ENCODE measurements around the gene SPATA25.
"Not testable (repeated sequence)": the region's sequence is repeated elsewhere in the genome, so short reads cannot be mapped to it uniquely, and the experiment has no call there.

Gene SPATA25

DNA sequence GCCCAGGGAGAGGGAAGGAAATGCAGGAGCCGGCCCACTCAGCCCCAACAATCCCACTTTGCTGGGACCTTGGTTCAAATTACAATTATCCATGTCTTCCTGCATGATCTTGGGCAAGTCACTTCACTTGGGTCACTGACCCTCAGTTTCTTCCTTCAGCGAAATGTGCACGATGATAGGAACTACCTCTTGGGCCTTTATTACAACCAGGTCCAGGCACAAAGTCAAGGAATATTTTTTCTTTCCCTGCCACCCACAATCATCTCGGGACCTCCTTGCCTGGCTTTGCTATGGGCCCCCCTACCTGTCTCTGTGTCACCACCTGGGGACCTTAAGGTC, 24.9 kb upstream of the SPATA25 start:
- DNase-seq = no peak

DNA sequence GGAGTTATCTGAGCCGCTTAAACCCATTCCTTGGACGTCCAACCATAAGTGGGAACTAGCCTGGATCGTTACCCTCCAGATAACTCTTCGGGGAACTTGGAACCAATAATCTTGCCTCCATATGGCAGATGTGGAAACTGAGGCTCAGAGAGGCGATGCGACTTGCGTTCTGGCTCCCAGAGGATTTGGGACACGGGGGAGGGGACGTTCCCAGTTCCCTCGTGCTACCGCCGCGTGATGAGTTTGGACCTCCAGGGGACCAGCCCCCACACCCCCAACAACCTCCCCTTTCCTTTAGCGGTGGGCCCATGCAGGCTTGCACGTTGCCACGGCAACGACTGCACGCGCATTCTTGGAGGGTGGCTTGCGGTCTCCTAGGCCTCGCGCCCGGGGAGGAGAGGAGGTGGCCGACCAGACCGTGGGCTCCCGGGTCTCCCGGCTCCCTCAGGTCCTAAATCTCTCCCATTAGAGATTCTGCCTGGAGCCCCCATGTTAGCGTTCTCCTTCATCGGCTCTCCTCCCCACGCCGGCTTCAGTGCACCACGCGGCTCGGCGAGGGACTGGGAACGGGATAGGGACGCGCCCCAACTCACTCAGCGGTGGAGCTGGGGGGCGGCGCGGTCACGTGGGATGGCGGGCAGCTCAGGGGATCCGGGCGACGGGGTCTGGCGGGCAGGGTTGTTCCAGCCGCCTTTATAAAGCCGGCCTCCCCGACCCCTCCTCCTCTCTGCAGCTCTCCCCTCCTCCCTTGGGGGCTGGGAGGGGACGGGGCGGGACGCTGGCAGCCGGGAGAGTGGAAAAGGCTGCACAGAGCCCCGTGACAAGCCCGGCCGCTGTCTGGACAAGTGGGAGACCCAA, 24.3 kb upstream of the SPATA25 start, which contains the start of gene PLTP:
Gene PLTP (minus strand): TSS at position 670 of the 858 bp plus-strand sequence. CDS start 703 bp downstream, outside the sequence.
- DNase-seq = peak; percentile 48

DNA sequence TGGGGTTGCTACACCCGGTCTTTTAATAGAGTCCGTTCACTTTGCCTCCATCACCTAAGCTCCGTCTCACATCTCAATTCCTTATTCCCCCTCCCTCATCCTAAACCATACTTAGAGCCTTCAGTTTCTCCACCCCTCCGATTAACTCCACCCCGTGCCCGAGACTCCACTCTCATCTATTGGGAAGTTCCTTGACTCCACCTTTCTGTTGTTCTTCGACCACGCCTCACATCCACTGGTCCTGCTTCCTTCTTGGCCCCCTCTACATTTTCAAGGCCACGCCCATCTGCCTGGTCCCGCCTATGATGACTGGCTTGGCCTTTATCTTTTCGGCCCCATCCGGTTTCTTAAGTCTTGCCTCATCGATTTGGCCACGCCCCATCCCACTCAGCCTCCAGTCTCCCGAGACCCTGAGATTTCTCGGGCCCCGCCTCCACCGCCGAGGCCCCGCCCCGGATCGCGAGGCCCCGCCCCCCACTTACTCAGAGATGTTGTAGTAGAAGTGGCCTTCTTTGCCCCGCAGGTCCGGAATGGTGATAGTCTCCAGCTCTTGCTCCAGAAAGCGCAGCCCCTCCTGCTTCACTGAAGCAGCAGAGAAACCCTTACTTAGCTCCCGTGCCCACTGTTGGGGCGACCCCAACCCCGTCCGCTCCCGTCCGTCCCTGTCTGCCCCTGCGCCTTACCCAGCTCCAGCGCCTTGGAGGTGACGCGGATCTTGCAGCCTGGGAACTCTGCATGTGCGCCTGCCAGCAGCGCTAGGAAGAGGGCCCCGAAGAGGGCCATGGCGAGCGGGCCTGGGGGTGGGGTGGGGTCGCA, 23.5 kb upstream of the SPATA25 start:
- peak; percentile 97 for DNase-seq

DNA sequence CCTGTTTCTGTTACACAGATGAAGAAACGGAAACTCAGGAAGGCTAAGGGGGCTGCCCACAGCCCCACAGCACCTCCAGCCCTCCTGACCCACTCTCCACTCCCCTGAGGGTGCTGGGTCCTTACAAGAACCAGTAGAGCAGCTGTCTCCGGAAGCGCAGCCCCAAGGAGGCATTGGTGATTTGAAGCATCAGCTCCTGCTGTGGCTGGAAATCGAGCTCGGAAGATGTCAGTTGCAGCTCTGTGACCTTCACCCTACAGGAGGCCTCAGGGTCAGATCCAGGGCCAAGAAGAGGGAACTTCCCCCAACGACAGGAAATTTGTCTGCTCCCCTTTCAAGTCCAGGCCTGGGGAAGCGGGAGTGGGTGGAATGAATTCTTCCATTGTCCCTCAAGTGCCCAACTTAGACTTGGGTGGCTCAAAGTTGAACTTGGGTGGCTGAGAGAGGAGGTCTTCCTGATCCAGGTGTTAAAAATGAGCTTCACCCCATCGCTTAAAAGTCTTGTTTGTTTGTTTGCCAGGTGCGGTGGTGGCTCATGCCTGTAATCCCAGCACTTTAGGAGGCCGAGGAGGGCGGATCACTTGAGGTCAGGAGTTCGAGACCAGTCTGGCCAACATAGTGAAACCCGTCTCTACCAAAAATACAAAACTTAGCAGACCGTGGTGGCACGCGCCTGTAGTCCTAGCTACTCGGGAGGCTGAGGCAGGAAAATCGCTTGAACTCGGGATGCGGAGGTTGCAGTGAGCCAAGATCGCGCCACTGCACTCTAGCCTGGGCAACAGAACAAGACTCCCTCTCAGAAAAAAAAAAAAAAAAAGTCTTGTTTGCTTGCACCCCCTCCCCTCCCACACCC, 22.6 kb upstream of the SPATA25 start:
- DNase-seq = no peak

DNA sequence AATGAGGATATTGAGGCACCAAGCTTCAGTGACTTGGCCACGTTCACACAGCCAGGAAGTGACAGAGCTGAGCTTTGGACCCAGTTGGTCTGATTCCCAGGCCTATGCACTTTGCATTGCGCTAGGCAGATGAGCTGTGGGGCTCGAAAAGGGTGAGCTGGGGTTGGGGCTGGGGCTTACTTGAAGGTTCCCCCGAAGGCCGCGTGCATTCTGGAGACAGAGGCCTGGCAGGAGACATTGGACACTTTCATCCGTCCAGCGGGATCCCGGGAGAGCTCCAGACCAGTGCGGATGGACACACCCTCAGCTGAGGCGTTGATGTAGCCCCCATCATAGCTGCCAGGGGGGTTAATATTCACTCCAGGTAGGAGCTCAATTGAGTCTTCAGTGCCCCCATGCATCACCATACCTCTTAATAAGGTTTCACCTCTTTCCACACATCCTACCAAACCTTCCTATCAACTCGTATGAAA, 21.9 kb upstream of the SPATA25 start:
- DNase-seq = no peak

DNA sequence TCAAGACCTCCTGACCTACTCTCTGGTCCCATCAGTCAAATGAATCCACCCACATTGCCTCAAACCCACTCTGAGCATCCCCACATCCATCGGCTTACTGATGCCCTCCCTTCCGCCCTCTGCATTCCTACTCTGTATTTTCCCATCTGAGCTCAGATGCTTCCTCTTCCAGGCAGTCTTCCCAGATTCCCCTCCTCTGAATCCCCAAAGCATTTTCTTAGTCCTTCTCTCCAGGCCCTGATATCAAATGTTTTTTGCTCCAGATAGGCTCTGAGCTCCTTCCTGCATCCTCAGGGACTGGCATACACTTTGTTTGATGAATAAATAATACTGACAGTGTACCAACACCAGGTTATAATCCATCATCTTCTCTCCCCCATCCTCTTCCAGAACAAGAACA, 20.7 kb upstream of the SPATA25 start:
- no peak for DNase-seq

DNA sequence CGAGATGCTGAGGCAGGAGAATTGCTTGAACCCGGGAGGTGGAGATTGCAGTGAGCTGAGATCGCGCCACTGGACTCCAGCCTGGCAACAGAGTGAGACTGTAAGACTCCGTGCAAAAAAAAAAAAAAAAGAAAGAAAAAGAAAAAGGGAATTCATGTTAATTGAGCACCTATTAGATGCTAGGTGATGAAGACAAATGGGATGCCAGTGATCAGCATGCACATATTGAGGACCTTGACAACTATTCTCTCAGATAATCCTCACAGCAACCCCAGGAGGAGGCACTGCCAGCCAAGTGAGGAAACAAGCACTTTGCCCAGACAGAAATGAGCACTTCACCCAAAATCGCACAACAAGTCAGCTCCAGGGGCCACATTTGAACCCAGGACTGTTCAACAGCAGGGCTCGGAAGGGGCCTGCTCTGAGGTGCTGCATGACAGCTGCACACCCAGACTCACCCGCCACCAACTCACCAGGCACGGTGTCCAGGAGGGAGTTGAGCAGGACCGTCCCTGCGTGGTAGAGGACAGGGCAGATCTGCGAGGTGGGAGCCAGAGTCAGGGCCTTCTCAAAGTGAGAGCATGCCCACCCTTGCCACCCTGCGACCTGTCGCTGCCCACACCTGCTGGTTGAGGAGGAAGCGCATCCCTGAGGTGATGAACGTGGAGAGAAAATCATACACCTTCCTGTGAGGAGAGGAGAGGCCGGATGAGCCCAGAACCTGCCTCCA, 20.0 kb upstream of the SPATA25 start:
- no peak for DNase-seq

DNA sequence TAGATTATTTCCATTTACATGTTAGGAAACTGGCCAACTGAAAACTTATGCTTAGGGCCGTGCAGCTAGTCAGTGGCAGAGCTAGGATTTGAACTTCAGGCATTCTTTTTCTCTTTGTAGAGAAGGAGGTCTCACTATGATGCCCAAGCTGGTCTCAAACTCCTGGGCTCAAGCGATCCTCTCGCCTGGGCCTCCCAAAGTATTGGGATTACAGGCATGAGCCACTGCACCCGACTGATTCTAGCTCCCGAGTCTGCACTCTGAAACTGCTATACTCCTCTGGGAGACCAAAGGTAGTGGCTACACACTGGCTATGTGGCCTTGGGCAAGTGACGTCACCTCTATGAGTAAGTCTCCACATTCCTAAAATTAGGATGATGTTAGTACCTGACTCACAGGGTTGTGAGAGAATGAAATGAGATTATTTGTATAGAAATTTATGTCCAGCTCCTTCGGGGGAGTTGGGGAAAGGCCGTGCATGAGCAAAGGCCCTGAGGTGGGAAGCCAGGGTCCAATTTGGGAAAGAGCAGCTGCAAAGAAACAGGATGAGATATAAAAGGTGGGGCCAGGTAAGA, 18.2 kb upstream of the SPATA25 start:
- DNase-seq = no peak

DNA sequence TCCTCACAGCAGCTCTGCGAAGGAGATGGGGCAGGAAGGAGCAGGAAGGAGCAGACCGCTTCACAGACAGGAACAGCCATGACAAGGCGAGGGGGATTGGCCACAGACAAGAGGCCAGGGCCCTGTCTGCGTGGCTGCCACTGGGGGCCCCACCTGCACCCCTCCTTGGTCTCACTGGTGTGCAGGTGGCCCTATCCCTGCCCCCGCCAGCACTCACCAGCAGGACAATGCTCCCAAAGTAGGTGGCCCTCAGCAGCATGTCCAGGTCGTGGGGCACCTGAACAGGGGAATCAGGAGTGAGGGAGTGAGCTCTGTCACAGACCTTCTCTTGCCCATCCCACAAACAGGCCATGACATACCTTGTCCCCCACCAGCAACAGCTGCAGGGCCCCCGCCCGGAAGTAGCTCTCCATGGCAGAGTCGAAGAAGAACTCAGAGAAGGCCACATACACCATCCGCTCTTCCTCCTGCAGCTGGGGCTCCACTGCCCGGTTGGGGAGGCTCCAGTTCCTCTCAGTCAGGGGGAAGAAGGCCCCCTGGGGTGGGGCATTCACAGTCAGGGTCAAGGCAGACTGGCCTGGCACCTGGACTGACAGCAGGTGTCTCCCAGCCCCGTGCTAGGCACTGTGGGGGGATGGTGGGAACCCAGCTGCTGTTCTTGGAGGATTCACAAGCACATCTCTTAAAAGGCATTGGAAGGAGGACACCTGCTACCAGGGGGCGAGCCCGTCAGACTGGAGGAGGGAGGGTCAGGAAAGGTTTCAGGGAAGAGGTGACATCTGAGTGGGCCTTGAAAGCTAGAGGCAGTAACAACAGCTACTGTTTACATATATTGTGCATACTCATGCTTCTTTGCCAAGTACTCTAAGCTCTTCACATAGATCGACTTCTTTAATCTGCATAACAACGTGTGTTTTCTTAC, 17.4 kb upstream of the SPATA25 start:
- no peak for DNase-seq

DNA sequence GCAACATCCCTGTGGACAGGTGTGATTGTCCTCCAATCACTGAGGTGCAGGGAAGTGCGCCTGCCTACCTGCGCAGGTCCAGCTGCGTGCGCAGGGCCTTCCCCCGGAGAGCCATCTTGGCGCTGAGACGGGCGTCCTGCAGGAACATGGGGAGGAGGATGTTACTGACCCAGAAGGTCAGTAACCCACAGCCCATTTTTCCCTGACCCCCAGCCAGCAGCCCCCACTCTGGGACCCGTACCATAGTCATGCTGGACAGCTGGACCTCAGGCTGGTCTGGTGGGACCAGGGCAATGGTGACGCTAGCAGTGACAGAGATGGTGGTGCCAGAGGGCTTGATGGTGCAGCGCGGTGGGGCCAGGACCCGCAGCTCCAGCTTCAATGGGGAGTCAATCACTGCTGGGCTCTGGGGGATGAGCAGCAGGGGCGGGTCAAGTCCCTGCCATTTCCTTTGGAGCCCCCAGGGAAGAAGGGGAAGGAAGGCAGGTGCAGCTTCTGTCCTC, 14.8 kb upstream of the SPATA25 start:
- no peak for DNase-seq

DNA sequence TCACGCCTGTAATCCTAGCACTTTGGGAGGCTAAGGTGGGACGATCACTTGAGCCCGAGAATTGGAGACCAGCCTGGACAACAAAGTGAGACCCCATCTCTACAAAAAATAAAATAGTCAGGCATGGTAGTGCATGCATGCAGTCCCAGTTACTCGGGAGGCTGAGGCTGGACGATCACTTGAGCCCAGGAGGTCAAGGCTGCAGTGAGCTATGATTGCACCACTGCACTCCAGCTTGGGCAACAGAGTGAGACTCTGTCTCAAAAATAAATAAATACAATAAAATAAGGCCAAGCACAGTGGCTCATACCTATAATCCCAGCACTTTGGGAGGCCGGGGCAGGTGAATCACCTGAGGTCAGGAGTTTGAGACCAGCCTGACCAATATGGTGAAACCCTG, 13.9 kb upstream of the SPATA25 start:
- DNase-seq = not testable (repeated sequence)

DNA sequence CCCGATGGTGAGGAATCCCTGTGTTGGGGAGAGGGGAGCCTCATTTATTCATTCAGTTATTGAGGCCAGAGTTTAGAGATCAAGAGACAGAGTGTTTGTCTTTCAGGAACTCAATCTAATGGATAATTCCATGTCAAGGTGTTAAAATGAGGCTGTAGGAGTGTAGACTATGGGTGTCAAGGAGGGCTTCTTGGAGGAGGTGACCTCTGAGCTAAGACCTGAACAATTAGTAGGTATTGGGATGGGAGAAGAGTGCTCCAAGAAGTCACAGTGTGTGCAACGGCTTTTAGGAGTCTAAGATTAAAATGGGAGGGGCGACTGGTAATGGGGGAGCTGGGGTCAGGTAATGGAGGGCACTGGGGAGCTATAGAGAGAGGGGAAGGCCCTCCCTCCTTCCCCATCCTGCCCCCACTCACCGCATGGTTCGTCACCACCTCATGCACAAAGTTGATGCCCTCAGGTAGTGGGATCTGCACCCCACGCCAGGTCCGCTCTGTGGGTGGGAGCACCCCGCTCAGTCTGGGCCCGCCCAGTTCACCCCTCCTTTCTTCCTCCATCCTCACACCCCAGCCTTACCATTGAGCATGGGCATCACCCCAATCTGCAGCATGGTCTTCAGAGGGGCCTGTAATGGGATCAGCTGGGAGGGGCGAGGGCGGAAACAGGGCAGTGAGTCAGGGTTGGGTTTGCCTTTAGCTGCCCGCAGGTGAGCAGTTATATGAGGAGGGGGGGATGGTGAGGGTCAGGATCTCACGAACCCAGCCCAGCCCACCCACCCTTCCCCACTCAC, 11.8 kb upstream of the SPATA25 start:
- DNase-seq = no peak

DNA sequence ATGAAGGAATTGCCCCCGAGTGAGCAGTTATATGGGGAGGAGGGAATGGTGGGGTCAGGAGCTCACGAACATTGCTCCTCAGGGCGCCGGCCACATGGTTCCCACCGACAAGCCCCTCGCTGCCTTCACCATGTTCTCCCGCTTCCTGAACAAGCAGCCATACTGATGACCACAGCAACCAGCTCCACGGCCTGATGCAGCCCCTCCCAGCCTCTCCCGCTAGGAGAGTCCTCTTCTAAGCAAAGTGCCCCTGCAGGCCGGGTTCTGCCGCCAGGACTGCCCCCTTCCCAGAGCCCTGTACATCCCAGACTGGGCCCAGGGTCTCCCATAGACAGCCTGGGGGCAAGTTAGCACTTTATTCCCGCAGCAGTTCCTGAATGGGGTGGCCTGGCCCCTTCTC, 10.9 kb upstream of the SPATA25 start:
- no peak for DNase-seq

DNA sequence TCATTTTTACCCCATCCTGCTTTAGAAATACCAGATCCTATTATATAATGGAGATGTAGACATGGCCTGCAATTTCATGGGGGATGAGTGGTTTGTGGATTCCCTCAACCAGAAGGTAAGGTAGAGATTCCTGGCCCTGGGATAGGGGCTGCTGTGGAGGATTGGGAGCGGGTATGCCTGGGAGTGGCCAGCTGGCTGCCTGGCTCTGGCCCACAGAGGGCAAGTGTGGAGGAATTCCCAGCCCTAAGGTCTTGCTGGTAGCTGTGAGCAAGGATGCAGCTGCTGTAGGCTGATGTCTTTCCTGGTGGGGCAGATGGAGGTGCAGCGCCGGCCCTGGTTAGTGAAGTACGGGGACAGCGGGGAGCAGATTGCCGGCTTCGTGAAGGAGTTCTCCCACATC, 10.3 kb upstream of the SPATA25 start:
- no peak for DNase-seq

DNA sequence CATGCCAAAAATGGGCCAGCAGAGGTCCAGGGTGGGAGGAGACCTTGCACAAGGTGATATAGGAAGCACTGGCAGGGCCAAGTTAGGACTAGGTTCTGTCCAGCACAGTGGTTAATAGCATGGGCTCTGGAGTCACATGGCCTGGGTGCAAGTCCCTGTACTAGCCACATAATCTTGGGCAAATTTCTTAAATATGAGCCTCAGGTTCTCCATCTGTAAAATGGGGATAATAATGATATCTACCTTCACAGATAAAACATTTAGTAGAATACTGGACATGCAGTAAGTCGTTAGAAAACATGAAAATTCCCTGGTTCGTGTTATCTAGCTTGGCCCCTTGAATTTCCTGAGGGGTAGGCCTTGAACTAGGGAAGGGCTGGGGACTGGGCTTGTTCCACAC, 9.9 kb upstream of the SPATA25 start:
- DNase-seq = no peak

DNA sequence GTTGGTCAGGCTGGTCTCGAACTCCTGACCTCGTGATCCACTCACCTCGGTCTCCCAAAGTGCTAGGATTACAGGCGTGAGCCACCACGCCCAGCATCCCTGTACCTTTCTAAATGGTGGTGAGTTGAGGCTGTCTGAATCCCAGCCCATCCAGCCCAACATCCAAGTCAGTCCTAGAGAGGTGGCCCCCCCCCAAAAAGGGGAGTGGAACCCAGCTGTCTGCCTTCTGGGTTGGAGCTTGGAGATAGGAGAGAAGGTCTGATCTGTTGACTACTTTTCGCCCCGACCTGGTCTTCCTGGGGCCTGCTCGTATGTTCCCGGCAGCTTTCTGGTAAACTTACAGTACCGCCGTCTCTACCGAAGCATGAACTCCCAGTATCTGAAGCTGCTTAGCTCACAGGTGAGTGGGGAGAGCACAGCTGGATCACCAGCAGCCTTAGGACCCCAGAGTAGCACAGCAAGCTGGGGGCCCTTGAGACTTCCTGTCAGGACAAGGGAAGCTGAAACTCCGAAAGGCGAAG, 9.3 kb upstream of the SPATA25 start:
- DNase-seq = no peak

DNA sequence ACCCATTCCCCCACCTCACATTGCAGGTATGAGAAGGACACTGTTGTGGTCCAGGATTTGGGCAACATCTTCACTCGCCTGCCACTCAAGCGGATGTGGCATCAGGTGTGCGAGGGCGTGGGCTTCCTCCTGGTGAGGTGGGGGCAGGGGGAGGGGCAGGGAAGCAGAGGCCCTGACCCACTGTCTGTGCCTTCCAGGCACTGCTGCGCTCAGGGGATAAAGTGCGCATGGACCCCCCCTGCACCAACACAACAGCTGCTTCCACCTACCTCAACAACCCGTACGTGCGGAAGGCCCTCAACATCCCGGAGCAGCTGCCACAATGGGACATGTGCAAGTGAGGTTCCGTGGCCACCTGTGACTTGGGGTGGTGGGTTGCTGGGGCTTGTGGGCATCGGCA, 7.4 kb upstream of the SPATA25 start:
- DNase-seq = no peak

DNA sequence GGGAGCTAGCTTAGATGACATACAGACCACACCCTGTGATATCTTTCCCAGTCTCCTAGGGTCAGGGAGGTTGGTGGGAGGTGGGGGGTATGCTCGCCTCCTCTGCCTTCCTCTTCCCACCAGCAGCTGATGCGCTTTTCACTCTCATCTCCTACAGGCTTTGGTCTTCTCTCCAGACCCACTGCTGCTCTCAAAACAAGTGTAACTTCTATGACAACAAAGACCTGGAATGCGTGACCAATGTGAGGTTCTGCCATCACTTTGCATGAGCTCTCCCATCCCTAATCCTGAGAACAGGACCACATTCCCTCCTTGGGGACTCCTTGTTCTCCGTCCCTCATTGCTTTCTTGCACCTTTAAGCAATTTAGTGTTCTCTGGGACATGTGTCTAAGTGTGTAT, 6.4 kb upstream of the SPATA25 start:
- no peak for DNase-seq

DNA sequence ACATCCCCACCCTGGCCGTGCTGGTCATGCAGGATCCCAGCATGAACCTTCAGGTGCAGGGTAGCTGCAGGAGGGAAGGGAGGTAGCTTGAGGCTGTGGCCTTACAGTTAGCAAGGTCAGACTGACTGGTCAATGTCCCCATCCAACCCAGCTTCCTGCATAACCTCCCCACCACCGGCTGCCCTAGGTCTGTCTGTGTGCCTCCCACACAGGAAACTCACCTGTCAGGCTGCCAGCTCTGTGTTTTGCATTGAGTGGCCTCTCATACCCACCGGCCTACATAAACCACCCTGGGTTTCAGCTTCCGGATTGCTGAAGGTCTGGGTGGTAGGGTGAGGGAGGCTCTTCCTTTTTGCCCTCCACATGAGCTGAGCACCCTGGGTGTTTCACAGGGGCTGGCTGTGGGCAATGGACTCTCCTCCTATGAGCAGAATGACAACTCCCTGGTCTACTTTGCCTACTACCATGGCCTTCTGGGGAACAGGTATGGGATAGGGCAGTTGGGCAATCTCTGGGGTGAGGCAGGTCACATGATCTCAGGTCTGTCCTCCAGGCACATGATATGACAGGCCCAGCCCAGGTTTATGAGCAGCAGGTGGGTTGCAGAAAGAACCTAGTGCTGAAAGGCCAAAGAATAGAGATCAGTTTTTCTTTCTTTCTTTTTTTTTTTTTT, 5.5 kb upstream of the SPATA25 start:
- DNase-seq = no peak

All from NCI-H69 (cell line).